Measurements from ENCODE around the gene TMEM200B.
"Not testable (repeated sequence)": the region's sequence is repeated elsewhere in the genome, so short reads cannot be mapped to it uniquely, and the experiment has no call there.

The TMEM200B gene

GRCh38 chr1:29123887-29124365 lies at the start of gene TMEM200B:
Gene TMEM200B (minus strand): TSS chr1:29123903. CDS start chr1:29121828, 2,075 bp downstream.
- DNase-seq = no peak

DNA sequence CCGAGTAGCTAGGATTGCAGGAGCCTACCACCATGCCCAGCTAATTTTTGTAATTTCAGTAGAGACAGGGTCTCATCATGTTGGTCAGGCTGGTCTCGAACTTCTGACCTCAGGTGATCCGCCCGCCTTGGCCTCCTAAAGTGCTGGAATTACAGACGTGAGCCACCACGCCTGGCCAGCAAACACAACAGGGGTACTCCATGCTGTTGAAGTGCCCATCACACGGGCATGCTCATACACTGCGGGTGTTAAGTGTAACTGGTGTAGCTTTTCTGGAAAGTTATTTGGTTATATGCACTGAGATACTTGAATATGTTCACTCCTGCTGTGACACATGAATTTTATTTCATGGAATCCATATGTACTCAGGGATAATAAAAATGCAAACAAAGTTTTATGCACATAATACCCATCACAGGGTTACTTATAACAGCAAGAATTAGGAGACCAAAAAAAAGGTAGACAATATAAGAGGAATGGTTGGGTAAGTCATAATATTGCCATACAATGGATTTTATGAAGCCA lies 48.8 kb upstream of the TMEM200B start:
- no peak for DNase-seq

GRCh38 chr1:29171521-29171920 lies 47.8 kb upstream of the TMEM200B start:
- DNase-seq = no peak

DNA sequence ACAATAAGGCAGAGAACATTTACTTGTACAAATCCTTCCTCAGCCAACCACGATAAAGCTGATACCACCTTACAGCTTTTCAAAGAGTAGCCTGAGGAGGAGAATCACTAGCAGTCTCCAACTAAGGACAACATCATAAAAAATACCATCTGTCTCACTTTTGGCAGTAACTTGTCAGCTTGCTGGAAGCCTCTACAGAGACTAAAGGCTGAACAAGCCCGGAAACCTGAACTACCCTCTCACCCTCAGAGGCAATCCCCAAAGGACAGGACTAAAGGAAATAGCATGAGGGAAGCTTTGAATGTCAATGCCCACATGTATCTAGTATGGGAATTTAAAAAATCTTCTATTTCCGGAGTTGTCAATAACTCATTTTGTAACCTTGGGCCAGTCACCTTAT lies 47.4 kb upstream of the TMEM200B start:
- peak; percentile 81 for DNase-seq

DNA sequence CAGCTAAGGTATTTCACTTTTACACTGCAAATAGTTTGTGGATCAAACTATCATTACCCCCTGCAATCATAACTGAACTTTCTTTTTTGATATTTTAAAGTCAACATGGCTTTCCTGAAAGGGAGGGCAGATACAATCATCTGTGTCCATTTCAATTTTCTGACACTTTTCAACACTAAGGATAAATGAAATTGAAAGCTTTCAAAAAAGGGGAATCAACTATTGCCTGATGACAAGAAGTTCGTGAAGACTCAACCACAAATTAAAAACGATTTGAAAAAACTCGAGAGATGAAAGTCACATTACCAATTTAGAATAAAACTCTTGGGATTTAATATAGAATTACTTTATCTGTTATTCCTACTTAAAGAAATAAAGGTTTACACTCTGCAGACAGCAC lies 46.3 kb upstream of the TMEM200B start:
- DNase-seq = no peak

DNA sequence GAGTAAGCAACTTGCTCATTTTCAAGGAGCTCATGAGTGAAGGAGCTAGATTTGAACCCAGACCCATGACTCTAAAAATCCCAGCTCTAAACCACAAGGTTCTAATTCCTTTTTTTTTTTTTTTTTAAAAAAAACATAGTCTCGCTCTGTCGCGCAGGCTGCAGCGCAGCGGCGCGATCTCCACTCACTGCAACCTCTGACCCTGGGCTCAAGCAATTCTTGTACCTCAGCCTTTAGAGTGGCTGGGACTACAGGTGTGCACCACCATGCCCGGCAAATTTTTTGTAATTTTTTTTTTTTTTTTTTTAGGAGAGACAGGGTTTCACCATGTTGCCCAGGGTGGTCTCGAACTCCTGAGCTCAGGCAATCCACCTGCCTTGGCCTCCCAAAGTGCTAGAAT lies 44.2 kb upstream of the TMEM200B start:
- DNase-seq = no peak

DNA sequence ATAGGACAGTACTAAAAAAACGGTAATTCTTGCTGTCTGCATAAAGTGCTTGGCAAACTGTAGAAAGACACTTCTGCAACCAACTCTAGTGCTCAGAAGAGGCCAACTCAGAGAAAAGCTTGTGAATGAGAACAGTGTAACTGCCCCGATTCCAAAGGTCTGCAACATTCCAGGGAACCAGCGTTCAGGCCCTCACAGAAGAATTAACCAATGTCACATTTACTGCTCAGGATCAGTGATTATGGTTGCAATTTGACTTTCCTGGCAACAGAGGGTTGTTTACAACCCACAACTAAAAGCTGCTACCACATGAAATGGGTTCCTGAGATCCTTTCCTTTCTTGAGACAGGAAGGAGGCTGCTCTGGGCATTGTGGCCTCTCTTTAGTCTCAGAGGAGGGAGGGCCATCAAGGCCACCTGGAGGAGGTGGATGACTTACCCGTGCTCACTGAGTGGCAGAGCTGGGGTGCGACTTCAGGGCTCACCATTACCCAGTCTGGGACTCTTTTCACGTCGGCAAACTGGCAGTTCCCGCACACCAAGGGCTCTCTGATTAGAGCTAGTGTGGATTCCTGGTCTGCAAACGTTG lies 42.7 kb upstream of the TMEM200B start:
- DNase-seq = no peak

DNA sequence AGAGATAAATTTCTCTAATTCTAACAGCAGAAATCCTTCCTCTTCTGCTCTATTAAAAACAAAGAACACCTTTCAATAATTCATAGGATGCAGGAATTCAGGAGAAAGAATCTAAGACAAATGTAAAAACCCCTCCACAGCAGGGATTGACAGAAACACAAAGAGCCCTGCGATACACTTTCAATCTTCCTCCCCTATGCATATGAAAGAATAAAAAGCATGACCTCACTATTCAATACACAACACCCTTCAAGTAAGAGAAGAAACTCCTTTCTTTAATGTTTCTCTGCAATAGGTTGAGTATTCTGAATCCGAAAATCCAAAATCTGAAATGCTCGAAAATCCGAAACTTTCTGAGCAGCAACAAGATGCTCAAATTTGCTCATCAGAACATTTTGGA lies 40.9 kb upstream of the TMEM200B start:
- no peak for DNase-seq

- DNase-seq = no peak
Observed at GRCh38 chr1:29162476-29163138, 38.9 kb upstream of the TMEM200B start.

GRCh38 chr1:29162025-29162424 lies 38.3 kb upstream of the TMEM200B start:
- DNase-seq = no peak

- DNase-seq = no peak
Observed at GRCh38 chr1:29159773-29160172, 36.1 kb upstream of the TMEM200B start.

DNA sequence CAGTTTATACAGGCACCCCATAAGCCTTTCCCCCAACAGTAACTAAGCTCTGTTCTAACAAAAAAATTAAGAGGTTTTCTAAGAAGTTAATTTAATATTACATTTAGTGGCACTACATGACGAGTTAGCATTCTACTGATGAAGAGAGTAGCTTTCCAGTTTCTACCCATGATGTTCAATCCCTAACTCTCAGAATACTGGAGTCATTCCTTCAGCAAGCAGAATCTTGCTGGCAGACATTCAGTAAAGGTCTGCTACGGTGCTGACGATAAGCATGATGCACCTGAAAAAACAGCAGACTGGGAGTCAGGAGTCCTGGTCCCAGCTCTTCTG lies 33.5 kb upstream of the TMEM200B start:
- DNase-seq = no peak

GRCh38 chr1:29156543-29157268 lies 33.0 kb upstream of the TMEM200B start:
- DNase-seq = no peak

- no peak for DNase-seq
Observed at GRCh38 chr1:29152046-29152805, 28.5 kb upstream of the TMEM200B start.

DNA sequence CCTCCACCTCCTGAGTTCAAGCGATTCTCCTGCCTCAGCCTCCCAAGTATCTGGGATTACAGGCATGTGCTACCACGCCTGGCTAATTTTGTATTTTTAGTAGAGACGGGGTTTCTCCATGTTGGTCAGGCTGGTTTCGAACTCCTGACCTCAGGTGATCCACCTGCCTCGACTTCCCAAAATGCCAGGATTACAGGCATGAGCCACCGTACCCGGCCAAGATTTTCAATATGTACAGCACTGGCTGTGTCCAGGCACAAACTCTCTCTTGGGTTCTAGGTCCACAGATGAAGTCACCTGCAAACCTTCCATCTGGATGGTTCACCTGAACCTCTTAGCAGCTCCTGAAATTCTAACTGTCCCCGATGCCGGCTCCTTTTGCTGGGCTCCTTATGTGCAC lies 26.6 kb upstream of the TMEM200B start:
- not testable (repeated sequence) for DNase-seq

DNA sequence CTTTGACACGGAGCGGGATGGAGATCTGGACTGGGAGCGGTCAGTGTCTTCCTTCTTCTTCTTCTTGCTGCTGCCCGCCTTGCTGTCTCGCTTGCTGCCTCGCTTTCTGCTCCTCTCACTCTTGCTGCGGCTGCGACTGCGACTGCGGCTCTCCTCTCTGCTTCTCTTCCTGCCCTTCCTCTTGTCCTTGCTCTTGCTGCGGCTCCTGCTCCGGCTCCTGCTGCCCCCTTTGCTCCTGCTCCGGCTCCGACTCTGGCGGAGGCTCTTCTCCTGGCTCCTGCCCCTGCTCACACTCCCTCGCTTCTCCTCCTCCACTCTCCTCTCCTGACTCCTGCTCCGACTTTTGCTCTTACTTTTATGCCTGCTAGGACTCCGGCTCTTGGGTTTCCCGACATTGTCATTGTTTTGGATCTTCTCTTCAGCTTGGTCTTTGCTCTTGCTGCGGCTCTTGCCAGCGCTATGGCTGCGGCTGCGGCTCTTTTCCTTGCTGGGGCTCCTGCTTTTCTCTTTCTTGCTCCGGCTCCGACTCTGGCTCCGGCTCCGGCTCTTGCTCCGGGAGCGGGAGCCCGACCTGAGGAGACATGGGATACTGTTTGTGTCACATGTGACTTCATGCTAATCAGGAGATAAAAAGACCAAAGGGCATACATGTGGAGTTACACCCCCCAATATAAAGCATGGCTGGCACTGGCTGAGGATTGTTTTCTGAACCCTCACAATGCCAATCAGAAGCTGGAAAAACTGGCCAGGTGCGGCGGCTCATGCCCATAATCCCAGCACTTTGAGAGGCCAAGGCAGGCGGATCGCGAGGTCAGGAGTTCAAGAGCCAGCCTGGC lies 25.2 kb upstream of the TMEM200B start:
- no peak for DNase-seq

DNA sequence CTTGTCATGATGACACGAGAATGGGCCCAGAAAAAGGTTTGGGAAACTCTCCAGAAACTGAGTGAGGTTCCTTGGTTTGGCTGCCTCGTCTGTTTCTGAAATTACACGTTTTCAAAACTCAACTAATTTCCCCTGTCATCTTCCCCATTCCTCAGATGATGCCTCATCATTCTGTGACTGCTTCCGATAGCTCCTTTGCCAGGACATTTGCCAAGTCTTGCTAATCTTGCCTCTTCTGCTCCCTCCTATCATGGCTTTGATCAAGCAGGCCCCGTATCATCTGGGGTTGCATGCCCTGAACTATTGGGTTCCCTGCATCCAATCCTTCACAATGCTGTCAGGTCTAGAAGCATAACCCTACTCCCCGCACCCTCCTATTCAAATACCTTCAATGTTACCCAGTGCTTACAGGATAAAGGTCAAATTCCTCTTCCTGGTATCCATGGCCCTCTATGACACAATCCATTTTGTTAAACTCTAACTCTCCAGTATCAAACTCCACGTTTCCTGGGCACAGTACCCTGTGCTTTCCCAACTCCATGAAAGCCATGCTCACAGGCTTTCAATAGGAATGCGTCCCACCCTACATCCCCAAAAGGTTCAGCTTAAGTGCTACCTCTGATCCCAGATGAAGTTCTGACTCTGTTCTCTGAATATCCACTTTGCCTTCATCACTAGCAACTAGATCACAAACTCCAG lies 22.2 kb upstream of the TMEM200B start:
- DNase-seq = no peak

- DNase-seq = no peak
Observed at GRCh38 chr1:29144178-29144577, 20.5 kb upstream of the TMEM200B start.

- no peak for DNase-seq
Observed at GRCh38 chr1:29142714-29143113, 19.0 kb upstream of the TMEM200B start.

- DNase-seq = no peak
Observed at GRCh38 chr1:29136391-29136915, 12.8 kb upstream of the TMEM200B start.

GRCh38 chr1:29134695-29135028 lies 11.0 kb upstream of the TMEM200B start:
- DNase-seq = no peak
